Stimulated activated CD8-positive, alpha-beta memory T cell treated with anti-CD3 and anti-CD28 coated beads, Interleukin-4, amount 100 ng/mL, for 48 hours (primary cell): ENCODE data around the gene PPTC7.
"Not testable (repeated sequence)": the region's sequence is repeated elsewhere in the genome, so short reads cannot be mapped to it uniquely, and the experiment has no call there.

ENCODE experiments used
- DNase-seq: peaks from one replicate; pipeline ENCODE4 v3.0.0-alpha.2; 2020

PPTC7 gene

GRCh38 chr12:110531741-110532333, 51.3 kb downstream of the PPTC7 start:
- no peak for DNase-seq

- DNase-seq, result no peak
These were observed 52.6 kb downstream of the PPTC7 start for GRCh38 chr12:110530511-110530910.

- DNase-seq, result no peak
These were observed 54.8 kb downstream of the PPTC7 start for GRCh38 chr12:110528277-110528839.

- peak; percentile 56 for DNase-seq
These were observed 62.0 kb downstream of the PPTC7 start for GRCh38 chr12:110520876-110521712.

GRCh38 chr12:110518014-110518413, 65.1 kb downstream of the PPTC7 start:
- not testable (repeated sequence) for DNase-seq

- no peak for DNase-seq
These were observed 66.1 kb downstream of the PPTC7 start for GRCh38 chr12:110516995-110517394.

- no peak for DNase-seq
These were observed 68.8 kb downstream of the PPTC7 start for GRCh38 chr12:110514363-110514762.

GRCh38 chr12:110513842-110514241, 69.3 kb downstream of the PPTC7 start:
- no peak for DNase-seq

- no peak for DNase-seq
These were observed 75.0 kb downstream of the PPTC7 start for GRCh38 chr12:110508071-110508586.

- no peak for DNase-seq
These were observed 77.8 kb downstream of the PPTC7 start for GRCh38 chr12:110505332-110505731.

- no peak for DNase-seq
These were observed 79.7 kb downstream of the PPTC7 start for GRCh38 chr12:110503432-110503831.

GRCh38 chr12:110501752-110502738, 81.1 kb downstream of the PPTC7 start, which contains the start of the genes RAD9B and VPS29:
Gene RAD9B, plus strand, starts transcription at chr12:110502331. Its CDS starts 7 bp downstream, at chr12:110502338.
Gene VPS29, minus strand, starts transcription at chr12:110502111. Its CDS starts 60 bp downstream, at chr12:110502051.
- peak; percentile 99 for DNase-seq

GRCh38 chr12:110501399-110501751, 81.7 kb downstream of the PPTC7 start:
- DNase-seq, result no peak

- DNase-seq, result no peak
These were observed 84.0 kb downstream of the PPTC7 start for GRCh38 chr12:110498984-110499706.
